Uterus (tissue), 4 donors: Measurements from ENCODE around the gene P2RX2. TPM values are rescaled to one million over a fixed set of nuclear protein-coding genes. Genes with fewer than 3 reads are reported as not detected.

Source experiments
- DNase-seq, 2 donors: peaks; one replicate each; pipeline ENCODE4 v3.0.0-alpha.2; 2019 to 2020
- H3K27ac ChIP-seq, 2 donors: fragments of 200-600 bp; sonication (generic); 1 replicate in 1 of 2; 2 replicates in 1 of 2; pipeline ENCODE4 v1.5.1; 2016 to 2018
- H3K27me3 ChIP-seq, 2 donors: fragments of 200-600 bp; sonication (generic); one replicate each; pipeline ENCODE4 v1.5.1; 2018 to 2019; ENCODE audit warnings: control low read depth in 1 of 2
- H3K36me3 ChIP-seq, 2 donors: fragments of 200-600 bp; sonication (generic); one replicate each; pipeline ENCODE4 v1.5.1; 2019; ENCODE audit warnings: control low read depth in 1 of 2
- H3K4me1 ChIP-seq, 2 donors: fragments of 200-600 bp; sonication (generic); one replicate each; pipeline ENCODE4 v1.5.1; 2018 to 2019; ENCODE audit warnings: control low read depth in 1 of 2
- H3K4me3 ChIP-seq, 2 donors: fragments of 200-600 bp; sonication (generic); 1 replicate in 1 of 2; 2 replicates in 1 of 2; pipeline ENCODE4 v1.5.1; 2018 to 2019; ENCODE audit warnings: mild to moderate bottlenecking in 1 of 2
- H3K9me3 ChIP-seq, 2 donors: fragments of 200-600 bp; sonication (generic); one replicate each; pipeline ENCODE4 v1.5.1; 2019; ENCODE audit warnings: control low read depth in 1 of 2
- POLR2A ChIP-seq, 2 donors: fragments of 450-650 bp; IDR thresholded peaks; one replicate each; pipeline ENCODE4 v1.6.1; 2016; ENCODE audit warnings: antibody characterized with exemption in 2 of 2, mild to moderate bottlenecking in 1 of 2, moderate library complexity in 1 of 2
- intact Hi-C: fragments of 100-400 bp; cut with DNase I; formaldehyde crosslinking; loops from one replicate; pipeline ENCODE4 v1.15.1; 2023; ENCODE audit warnings: low total_unique reads
- total RNA-seq, 4 donors: library from RNA; depleted of rRNA in 3 of 4; stranded (reverse); fragments of >200 nt in 3 of 4; gene quantifications; one replicate each; pipeline versions ENCODE4 v1.1.0 to v1.2.4, GENCODE V29; 2014 to 2023
- TF ChIP-seq, protein P1 (sequence below), 4 experiments: fragments of 200-600 bp in 2 of 4; fragments of 450-650 bp in 2 of 4; sonication (generic) in 2 of 4; IDR thresholded peaks; one replicate each; pipeline ENCODE4 v1.5.1; 2016 to 2019; ENCODE audit warnings: antibody characterized with exemption in 4 of 4, mild to moderate bottlenecking in 2 of 4, moderate library complexity in 1 of 4
- donor health status: DM: yes; HTN: yes; CAD: no.

The P2RX2 gene
- total RNA-seq, 4 donors from 2014 or later: not detected

- peaks cover 0 to 5% of the 10 kb centered on the region in 2 donors for H3K4me1 ChIP-seq
- no peak overlapping the region for H3K4me3 ChIP-seq
- peaks cover 0 to 9% of the 10 kb centered on the region in 2 donors for H3K27me3 ChIP-seq
- H3K27ac ChIP-seq: no peak overlapping the region
- no peaks in the 10 kb centered on the region for H3K36me3 ChIP-seq
- TF ChIP-seq POLR2A (IDR thresholded peaks at IDR 0.05): no peak
- TF ChIP-seq, protein P1, sequence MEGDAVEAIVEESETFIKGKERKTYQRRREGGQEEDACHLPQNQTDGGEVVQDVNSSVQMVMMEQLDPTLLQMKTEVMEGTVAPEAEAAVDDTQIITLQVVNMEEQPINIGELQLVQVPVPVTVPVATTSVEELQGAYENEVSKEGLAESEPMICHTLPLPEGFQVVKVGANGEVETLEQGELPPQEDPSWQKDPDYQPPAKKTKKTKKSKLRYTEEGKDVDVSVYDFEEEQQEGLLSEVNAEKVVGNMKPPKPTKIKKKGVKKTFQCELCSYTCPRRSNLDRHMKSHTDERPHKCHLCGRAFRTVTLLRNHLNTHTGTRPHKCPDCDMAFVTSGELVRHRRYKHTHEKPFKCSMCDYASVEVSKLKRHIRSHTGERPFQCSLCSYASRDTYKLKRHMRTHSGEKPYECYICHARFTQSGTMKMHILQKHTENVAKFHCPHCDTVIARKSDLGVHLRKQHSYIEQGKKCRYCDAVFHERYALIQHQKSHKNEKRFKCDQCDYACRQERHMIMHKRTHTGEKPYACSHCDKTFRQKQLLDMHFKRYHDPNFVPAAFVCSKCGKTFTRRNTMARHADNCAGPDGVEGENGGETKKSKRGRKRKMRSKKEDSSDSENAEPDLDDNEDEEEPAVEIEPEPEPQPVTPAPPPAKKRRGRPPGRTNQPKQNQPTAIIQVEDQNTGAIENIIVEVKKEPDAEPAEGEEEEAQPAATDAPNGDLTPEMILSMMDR (IDR thresholded peaks at IDR 0.05): no peak
- DNase-seq: no peak
- H3K9me3 ChIP-seq: no peaks in the 10 kb centered on the region
- intact Hi-C loops: no loop called here
Measured at GRCh38 chr12:132608231-132609171, 10.1 kb upstream of the P2RX2 start.

DNA sequence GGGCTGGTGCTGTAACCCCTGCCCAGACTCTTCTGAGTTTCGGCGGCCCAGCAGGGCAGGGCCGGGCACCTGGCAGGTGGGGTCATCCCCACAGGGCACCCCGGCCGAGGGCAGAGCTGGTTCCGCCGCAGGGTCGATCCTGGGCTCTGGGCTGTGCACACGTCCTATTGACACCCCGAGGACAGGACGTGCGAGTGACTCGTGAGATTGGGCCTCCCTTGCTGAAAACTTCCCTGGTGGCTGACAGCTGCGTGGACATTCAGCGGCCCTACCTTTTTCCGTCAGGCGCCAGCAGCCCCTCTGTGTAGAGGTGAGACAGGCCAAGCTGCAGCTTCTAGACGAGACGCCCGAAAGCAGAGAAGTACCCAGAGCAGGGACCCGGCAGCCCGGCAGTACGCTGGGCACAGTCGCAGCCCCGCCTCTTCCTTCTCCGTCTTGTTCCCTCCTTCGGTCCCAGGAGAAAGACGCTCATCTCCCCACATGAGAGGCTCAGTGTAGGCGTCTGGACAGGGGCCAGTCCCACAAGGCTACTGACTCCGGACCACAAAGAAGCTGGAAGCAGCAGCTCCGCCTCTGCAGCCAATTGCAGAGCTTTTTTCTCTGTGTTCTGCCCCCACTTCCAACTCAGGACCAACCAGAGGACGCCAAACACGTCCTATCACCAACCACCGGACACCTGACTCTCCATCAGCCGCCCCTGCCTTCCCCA, 8.4 kb upstream of the P2RX2 start, which contains the start of gene LRCOL1:
TSS of gene LRCOL1 (minus strand) at position 532 of the 709 bp plus-strand sequence. CDS start 4,331 bp downstream, outside the sequence.
- Histone ChIP-seq H3K27ac (no peak within 1 kb of the TSS), H3K9me3 (no peaks in the 10 kb centered on the region), H3K27me3 (no peaks in the 10 kb centered on the region), H3K4me1 (peaks cover 0 to 5% of the 10 kb centered on the region in 2 donors), H3K4me3 (no peak within 1 kb of the TSS), H3K36me3 (no peaks in the 10 kb centered on the region)
- intact Hi-C loops: no loop called here
- TF ChIP-seq POLR2A (IDR thresholded peaks at IDR 0.05): no peak
- TF ChIP-seq, protein P1 (IDR thresholded peaks at IDR 0.05): no peak
- DNase-seq: no peak

DNA sequence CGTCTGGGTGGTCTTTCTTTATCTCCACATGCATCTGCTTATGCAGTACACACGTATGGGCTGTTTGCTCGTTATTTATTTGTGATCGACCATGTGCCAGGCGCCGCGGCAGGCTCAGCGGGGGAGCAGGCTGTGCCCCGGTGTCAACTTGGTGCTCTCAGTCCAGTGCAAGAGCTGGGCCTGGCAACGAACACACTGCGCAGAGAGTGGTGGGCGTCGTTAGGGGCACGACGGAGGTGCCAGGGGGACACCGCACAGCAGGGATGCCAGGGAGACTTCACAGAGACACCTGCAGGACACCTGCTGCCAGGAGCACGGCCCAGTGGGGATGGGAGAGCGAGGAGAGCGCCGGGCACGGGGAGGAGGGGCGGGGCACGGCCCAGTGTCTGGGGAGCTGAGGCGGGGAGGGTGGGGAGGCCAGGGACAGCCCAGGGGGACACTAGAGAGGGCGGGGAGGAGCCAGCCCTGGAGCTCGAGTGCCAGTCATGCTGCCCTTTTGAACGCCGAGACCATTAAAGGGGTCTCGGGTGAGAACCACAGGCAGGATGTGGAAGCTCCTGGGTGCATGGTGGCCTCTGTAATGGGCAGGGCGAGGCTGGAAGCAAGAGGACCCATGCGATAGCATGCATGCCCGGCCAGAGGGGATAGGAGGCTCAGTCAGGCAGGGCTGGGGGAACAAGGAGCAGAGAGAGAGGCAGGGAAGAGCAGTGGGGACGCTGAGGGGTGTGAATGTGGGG, 7.5 kb upstream of the P2RX2 start:
- intact Hi-C loops: no loop called here
- Histone ChIP-seq H3K27me3 (peaks cover 0 to 7% of the 10 kb centered on the region in 2 donors), H3K4me3 (no peak overlapping the region)

DNA sequence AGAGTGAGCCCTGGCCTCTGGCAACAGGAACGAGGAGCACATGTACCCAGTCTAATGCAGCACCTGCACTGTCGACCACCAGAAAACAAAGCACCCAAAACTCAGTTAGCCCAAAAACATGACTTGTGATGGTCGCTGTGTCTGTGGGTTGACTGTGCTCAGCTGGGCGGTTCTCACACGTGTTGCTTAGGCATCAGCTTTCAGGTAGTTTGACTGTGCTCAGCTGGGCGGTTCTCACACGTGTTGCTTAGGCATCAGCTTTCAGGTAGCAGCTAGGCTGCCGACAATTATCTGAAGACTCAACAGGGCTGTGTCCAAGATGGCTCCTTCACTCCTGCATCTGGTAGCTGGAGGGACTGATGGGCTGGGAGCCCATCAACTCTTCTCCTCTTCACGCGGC, 7.0 kb upstream of the P2RX2 start:
- Histone ChIP-seq H3K36me3 (no peaks in the 10 kb centered on the region), H3K27me3 (peaks cover 0 to 13% of the 10 kb centered on the region in 2 donors), H3K4me3 (no peak overlapping the region), H3K27ac (no peak overlapping the region), H3K4me1 (peaks cover 0 to 5% of the 10 kb centered on the region in 2 donors), H3K9me3 (peaks cover 0 to 10% of the 10 kb centered on the region in 2 donors)
- DNase-seq: no peak
- TF ChIP-seq, protein P1 (IDR thresholded peaks at IDR 0.05): no peak
- TF ChIP-seq POLR2A (IDR thresholded peaks at IDR 0.05): no peak
- intact Hi-C loops: no loop called here

More for the DNA sequence above, 7.5 kb upstream of the P2RX2 start:
- no peak for DNase-seq
- H3K4me1 ChIP-seq: peaks cover 0 to 5% of the 10 kb centered on the region in 2 donors
- H3K27ac ChIP-seq: no peak overlapping the region
- TF ChIP-seq POLR2A (IDR thresholded peaks at IDR 0.05): no peak
- TF ChIP-seq, protein P1 (IDR thresholded peaks at IDR 0.05): no peak
- H3K9me3 ChIP-seq: peaks cover 0 to 4% of the 10 kb centered on the region in 2 donors
- H3K36me3 ChIP-seq: no peaks in the 10 kb centered on the region
